HPDE6-E6E7 (cell line): Measurements from ENCODE around the gene SIVA1.

Experiments used
- DNase-seq: peaks from one replicate; pipeline ENCODE4 v3.0.0; 2011; ENCODE audit warnings: missing footprints; ENCODE audit errors: extremely low spot score

Gene SIVA1, protein sequence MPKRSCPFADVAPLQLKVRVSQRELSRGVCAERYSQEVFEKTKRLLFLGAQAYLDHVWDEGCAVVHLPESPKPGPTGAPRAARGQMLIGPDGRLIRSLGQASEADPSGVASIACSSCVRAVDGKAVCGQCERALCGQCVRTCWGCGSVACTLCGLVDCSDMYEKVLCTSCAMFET

DNA sequence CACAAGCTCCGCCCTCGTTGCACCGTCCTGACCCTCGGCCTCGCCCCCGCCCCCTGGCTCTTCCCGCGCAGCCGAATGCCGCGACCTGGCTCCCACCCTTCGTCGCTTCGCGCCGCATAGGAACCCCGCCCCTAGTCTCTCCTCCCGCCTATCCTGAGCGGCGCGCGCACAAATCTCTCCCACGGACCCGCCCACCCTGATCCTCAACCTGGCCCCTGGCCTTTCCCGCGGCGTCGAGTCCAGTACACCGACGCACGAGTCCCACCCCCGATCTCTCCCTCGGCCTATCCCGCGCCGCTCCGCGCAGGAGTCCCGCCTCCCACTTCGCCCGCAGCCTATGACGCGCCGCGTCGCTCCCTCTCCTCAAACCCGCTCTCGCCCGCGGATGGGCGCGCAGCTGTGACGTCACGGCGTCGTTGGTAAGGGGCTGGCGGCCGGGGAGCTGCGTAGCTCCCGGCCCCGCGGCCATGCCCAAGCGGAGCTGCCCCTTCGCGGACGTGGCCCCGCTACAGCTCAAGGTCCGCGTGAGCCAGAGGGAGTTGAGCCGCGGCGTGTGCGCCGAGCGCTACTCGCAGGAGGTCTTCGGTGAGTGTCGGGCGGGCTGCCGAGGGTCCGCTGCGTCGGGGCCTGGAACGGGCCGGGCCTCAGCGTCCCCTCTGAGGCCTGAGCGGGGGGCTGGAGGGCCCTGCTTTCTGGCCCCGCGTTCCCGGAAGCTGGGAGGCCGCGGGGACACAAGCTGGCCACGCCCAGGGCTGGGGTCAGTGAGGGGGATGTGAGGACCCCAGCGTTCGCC, at the start of gene SIVA1:
TSS of gene SIVA1 (plus strand) at position 413 of the 793 bp plus-strand sequence. CDS start at position 468, 55 bp downstream.
- peak; percentile 100 for DNase-seq

DNA sequence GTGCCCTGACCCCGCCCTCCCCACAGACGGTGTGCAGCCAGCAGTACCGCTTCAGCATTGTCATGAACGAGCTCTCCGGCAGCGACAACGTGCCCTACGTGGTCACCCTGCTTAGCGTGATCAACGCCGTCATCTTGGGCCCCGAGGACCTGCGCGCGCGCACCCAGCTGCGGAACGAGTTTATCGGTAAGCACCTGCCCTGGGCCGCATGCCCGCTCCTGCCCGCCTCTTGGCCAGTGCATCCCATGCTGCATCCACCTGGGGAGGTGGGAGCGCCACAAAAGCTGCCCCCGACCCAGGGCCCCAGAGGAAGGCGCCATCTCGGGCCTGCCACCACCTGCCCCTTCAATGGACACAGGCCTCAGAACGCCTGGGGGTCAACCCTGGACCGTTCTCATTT, 49.7 kb upstream of the SIVA1 start:
- no peak for DNase-seq

DNA sequence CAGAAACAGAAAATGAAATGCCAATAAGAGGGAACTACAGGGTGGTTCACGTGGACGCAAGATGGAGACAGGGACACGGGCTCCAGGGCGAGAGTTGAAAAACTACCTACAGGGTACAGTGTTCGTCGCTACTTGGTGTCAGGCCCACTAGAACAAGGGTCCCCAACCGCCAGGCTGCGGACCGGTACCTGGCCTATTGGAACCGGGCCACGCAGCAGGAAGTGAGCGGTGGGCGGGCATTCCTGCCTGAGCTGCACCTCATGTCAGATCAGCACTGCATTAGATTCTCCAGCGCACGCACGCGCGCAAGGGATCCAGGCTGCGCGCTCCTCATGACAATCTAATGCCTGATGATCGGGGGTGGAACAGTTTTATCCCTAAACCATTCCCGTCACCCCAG, 48.7 kb upstream of the SIVA1 start:
- no peak for DNase-seq

DNA sequence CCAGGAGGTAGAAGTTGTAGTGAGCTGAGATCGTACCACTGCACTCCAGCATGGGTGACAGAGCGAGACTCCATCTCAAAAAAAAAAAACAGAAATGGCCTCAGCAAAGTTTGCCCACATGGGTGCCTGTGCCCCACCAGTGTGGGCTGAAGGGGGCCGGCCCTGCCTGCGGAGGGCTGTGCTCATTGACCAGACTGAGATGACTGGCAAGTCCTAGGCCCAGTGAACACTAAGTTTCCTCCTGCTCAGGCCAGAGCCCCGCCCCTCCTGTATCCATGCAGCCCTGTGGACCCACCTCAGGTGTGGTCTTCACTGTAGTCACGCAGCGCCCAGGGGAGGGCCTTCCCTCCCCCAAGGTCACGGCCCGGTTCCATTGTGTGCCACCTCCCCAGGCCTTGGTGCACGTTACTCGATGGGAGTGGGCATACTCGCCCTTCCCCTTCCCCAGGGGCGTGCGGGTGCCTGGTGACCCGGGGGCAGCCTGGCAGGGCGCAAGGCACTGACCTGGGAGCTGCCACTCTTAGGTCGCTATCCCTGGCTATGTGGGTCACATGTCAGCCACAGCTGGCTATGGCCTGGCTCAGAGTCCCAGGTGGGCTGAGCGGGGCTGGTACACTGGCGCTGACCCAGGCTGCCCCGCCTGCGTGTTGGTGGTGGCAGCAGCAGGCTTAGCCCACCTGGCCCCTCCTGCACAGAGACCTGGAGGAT, 47.5 kb upstream of the SIVA1 start:
- DNase-seq: no peak

DNA sequence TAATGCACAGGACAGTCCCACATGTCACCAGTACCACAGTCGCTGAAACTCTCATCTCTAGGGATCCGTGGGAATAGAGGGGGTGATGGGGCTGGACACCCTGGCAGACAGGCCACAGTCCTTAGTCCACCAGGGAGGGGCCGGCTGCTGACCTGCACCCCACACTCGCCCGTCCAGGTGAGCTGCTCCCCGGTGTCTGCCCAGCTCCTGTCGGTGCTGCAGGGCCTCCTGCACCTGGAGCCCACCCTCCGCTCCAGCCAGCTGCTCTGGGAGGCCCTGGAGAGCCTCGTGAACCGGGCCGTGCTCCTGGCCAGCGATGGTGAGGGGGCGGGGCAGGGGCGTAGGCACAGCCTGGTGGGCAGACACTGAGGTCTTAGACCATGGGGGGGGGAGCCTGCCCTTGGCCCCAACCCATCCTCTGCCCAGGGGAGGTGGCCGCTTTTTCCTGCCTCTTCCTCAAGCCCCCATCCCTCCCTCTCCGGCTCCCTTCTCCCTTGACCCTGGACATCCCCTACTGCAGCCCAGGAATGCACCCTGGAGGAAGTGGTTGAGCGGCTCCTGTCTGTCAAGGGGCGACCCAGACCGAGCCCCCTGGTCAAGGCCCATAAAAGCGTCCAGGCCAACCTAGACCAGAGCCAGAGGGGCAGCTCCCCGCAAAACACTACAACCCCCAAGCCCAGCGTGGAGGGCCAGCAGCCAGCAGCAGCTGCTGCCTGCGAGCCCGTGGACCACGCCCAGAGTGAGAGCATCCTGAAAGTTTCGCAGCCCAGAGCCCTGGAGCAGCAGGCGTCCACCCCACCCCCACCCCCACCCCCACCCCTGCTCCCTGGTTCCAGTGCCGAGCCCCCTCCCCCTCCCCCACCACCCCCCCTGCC, 46.0 kb upstream of the SIVA1 start:
- no peak for DNase-seq

DNA sequence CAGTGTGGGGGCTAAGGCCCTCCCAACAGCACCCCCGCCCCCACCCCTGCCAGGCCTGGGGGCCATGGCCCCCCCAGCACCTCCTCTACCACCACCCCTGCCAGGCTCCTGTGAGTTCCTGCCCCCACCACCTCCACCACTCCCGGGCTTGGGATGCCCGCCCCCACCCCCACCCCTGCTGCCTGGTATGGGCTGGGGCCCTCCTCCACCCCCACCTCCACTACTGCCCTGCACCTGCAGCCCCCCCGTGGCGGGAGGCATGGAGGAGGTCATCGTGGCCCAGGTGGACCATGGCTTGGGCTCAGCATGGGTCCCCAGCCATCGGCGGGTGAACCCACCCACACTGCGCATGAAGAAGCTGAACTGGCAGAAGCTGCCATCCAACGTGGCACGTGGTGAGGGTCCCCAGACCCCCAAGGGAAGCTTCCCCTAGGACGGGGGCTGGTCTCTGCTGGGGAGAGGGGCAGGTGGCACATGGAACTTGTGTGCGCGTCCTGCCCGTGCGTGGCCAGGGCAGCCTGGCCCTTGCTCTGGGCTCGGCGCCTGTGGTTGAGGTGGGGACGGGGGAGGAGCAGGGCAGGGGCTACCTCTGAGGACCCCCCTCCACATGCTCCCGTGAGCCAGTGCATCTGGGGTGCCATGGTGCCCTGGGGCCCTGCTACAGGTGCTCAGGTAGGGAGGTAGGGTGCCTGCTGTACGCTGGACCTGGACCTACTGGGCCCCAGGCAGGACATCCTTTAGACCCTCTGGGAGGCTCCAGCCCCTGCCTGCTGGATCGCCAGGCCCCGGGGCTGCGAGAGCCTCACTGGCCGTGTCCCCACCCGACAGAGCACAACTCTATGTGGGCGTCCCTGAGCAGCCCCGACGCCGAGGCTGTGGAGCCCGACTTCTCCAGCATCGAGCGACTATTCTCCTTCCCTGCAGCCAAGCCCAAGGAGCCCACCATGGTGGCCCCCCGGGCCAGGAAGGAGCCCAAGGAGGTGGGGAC, 45.0 kb upstream of the SIVA1 start:
- no peak for DNase-seq

DNA sequence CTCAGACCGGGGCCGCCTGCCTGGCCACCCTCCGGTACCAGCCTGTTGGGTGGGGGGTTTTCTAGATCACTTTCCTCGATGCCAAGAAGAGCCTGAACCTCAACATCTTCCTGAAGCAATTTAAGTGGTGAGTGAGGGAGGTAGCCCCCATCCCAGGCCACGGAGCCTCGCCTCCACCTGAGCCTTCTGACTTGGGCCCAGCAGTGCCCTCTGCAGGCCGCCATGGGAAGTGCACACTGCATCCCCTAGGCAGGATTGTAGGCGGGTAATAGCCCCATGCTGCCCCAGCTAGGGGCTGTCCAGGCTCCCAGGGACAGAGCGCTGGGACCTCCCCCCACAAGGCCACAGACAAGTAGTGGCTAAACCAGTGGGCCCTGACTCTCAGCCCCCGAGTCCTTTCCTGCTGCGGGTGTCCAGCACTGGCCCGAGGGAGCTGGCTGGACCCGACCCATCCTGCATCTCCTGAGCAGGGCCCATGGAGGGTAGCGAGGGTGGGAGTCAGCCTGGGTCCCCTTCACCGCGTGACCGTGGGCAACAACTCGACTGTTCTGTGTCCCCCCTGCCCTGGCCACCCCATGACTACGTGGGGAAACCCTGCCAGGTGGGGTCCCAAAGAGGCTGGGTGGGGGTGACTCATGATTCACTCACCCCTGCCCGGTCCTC, 44.2 kb upstream of the SIVA1 start:
- peak; percentile 81 for DNase-seq

DNA sequence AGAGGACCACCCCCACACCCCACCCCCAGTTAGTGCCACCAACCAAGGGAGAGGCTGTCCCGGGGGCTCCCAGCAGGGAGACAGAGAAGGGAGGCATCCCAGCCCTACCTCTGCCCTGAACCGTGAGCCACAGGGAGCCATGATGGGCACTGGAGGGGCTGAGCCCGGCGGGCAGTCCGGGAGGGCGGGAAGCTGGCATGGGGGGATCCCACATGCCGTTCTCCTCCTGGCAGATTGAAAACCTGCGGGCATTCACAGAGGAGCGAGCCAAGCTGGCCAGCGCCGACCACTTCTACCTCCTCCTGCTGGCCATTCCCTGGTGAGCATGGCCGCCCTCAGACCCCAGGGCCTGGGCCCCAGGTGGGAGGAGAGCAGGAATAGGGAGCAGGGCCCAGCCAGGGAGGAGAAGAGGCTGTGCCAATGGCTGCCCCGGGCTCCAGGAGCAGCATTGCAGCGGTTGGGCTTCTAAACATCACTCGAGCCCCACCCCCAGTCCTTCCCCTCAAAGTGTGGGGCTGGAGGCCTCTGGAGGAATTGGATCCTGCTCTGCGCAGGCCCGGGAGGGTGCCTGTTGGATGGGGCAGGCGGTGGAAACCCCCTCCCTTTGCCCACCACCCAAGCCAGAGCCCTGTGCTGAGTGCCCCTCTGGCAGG, 43.4 kb upstream of the SIVA1 start:
- DNase-seq: no peak

DNA sequence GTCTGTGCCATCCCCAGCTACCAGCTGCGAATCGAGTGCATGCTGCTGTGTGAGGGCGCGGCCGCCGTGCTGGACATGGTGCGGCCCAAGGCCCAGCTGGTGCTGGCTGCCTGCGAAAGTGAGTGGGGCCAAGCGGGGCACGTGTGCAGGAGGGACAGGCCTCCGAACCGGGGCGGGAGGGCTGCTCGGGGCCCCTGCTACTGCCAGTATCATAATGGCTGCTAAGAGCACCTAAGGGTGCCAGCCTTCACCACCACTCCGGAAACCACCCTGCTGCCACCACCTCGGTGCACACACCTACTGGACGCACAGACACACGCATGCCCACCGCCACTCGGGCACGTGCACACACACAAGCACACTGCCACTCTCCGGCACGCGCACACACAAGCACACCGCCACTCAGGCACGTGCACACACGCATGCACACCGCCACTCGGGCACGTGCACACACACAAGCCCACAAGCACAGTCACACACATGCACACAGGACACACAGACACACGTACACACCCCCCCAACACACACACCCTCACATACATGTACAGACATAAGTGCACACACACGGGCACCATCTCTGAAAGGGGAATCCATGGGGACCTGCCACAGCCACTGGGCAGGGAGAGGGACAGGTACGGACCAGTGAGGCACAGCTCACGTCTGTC, 42.7 kb upstream of the SIVA1 start:
- DNase-seq: no peak

DNA sequence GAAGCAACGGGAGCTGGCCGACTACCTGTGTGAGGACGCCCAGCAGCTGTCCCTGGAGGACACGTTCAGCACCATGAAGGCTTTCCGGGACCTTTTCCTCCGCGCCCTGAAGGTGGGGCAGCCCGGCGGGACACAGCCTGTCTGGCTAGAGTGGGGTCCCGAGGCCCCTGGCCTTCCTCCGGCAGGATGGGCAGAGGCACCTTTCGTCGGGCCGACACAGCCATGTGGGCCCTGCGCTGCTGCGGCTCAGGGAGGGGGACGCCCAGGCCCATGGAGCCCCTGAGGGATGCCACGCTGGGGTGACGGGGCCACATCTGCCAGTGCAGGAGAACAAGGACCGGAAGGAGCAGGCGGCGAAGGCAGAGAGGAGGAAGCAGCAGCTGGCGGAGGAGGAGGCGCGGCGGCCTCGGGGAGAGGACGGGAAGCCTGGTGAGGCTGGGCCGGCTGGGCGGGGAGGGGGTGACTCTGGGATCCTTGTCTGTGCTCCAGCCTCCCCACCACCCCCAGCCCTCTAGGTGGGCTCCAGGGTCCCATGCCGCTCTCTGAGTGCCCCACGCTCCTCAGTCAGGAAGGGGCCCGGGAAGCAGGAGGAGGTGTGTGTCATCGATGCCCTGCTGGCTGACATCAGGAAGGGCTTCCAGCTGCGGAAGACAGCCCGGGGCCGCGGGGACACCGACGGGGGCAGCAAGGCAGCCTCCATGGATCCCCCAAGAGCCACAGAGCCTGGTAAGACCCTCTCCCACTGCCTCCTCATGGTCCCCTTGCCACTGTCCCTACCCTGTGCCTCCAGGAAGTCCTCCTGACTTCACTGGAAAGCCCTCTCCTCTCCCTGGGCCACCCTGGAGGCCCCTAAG, 39.8 kb upstream of the SIVA1 start:
- DNase-seq: no peak

DNA sequence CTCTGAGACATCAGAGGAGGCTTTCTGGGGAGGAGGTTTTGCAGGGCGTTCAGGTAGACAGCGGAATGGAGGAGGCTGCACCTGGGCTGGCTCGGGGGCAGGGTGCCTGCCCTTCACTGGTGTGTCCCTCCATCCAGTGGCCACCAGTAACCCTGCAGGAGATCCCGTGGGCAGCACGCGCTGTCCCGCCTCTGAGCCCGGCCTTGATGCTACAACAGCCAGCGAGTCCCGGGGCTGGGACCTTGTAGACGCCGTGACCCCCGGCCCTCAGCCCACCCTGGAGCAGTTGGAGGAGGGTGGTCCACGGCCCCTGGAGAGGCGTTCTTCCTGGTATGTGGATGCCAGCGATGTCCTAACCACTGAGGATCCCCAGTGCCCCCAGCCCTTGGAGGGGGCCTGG, 38.9 kb upstream of the SIVA1 start:
- no peak for DNase-seq

DNA sequence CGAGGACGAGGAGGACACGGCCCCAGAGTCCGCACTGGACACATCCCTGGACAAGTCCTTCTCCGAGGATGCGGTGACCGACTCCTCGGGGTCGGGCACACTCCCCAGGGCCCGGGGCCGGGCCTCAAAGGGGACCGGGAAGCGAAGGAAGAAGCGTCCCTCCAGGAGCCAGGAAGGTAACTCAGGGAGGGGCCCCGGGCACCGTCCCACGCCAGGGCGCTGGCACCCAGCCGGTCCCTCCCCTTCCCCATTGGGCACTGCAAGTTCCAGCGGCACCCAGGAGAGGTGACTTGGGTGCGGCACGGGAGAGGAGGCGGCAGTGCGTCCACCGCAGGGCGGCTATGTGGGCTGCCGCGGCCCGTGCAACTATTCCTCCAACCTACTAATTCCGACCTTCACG, 38.3 kb upstream of the SIVA1 start:
- DNase-seq: no peak

DNA sequence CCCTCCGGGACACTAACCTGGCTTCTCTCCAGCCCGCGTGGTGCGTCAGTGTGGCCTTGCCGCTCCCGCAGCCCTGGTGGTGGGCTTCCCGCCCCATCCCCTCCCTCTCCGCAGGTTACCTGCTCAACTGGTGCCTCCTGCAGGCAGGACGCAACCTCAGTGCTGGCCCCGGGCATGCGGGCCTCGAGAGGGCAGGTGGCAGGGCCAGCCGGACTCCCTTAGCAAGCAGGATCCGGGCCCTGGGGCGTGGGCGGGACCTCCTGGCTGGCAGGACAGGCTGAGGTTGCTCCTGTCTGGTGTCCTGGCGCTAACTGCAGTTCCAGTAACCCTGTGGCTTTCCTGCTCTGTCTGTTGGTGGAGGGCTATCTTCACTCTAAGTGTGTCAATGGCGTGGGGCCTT, 37.5 kb upstream of the SIVA1 start:
- DNase-seq: no peak

DNA sequence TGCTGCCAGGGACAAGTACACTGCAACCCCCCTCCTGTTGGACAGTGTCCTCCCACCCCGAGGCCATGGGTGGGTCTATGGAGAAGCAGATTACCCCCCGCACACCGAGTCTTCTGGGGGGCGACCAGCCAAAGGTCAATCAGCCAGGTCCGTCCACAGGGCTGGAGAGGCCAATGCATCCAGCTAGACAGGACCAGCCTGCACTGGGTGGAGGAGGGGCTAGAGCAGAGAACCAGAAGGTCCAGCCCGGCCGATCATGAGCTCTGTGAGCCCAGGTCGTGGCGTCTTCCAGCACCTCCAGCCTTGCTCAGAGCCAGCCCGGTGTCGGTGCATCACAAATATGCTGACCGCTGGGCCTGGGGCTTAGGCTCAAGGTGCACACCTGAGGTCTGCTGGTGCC, 37.1 kb upstream of the SIVA1 start:
- no peak for DNase-seq

DNA sequence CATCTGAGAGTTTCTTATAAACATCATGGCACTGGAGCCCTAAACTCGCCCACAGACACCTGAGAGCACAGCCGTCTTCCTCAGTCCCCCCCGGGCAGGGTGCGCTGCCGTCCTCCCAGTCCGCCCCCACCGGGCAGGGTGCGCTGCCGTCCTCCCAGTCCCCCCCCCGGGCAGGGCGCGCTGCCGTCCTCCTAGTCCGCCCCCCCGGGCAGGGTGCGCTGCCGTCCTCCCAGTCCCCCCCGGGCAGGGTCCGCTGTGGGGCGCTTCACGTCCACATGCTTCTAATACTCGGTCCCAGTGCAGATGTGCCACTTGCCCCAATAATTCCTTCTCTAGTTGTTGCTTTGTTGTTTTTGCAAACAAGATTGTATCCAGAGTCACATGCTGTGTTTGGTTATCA, 35.8 kb upstream of the SIVA1 start:
- DNase-seq: no peak

DNA sequence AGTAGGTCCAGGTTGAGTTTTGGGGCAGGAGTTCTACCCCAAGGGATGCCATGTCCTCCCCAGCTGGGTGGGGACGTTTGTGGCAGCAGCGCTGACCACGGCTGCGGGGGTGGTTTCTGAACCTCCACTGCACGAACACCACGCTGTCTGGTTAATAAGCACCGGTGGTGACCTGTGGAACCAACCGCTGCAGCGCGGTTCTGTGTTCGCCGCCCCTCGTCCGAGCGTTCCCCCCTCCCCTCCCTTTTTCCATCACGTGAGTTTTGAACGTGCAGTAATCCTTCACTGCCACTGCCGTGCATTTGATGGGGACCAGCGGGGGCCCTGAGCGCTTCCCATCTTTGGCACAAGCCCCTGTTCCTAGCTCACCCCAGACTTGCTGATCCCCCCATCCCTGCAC, 35.3 kb upstream of the SIVA1 start:
- DNase-seq: no peak

DNA sequence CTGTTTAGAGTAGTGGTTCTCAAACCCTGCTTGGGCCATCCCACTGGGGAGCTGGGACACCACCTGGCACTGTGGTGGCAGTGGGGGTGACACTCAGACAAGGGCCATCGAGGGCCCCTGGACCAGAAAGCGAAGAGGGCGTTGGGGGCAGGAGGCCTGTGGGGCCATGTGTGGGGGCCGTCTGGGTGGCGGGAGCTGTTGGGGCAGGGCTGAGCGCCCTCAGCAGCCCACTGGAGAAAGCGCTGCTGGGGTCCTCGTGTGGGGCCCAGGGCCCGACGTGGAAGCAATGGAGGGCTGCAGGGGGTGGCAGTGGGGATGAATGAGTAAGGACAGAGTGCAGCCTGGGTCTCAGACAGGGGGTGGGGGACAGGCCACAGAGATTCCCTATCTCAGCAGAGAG, 34.8 kb upstream of the SIVA1 start:
- DNase-seq: no peak

DNA sequence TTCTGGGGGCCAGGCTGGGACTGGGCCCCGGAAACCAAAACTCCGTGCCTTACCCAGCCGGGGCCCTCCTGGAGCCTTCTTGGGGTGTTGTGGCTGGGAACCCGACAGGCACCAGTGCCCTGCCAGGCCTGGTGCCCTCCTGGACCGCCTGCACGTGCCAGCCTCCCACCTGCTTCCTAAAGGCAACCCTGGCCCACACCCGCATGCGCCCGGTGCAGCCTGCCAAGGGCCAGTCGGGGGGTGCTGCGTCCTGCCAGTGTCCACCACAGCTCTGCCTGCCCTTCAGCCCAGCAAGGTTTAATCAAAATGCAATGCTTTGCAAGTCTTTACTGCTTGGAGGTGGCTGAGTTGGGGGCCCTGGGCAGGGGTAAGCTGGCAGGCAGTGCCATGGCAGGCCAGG, 34.1 kb upstream of the SIVA1 start:
- no peak for DNase-seq
